Measurements from ENCODE around the gene PRAF2. TPM values are rescaled to one million over a fixed set of nuclear protein-coding genes. Genes with fewer than 3 reads are reported as not detected.

The PRAF2 gene
- total and polyA plus RNA-seq, 4 experiments from 2014 or later: 25.4 to 60.1 (median 29.1) TPM

GRCh38 chrX:49111791-49112190, 38.0 kb upstream of the PRAF2 start:
- CTCF ChIA-PET (ENCODE audit: partially characterized antibody): no interaction called here
- Histone ChIP-seq H3K27ac (ENCODE audit: low read depth, low read length) (no peak overlapping the region), H3K4me3 (ENCODE audit: low read length in 2 of 2) (no peak overlapping the region), H3K27me3 (ENCODE audit: insufficient read depth, low read length) (no peaks in the 10 kb centered on the region), H3K9me3 (ENCODE audit: control insufficient read depth in 1 of 2, low read length in 2 of 2) (no peaks in the 10 kb centered on the region), H3K36me3 (ENCODE audit: insufficient read depth, low read length) (peaks cover 27% of the 10 kb centered on the region), H3K4me1 (ENCODE audit: insufficient read depth, low read length) (peaks cover 12% of the 10 kb centered on the region)
- POLR2A ChIA-PET (ENCODE audit: partially characterized antibody): no interaction called here
- Mint-ChIP-seq H3K4me3 (no peak overlapping the region), H3K27me3 (no peaks in the 10 kb centered on the region), H3K36me3 (peaks cover 15 to 39% of the 10 kb centered on the region in 2 donors), H3K9me3 (no peaks in the 10 kb centered on the region), H3K27ac (no peak overlapping the region), H3K4me1 (peaks cover 4 to 12% (median 7%) of the 10 kb centered on the region in 4 donors)
- no peak for DNase-seq
- intact Hi-C loops (cut with micrococcal nuclease): no loop called here

GRCh38 chrX:49110417-49110816, 36.6 kb upstream of the PRAF2 start:
- peaks cover 6 to 28% of the 10 kb centered on the region in 2 donors for H3K36me3 Mint-ChIP-seq
- POLR2A ChIA-PET (ENCODE audit: partially characterized antibody): interaction anchor here (0.7 to 1.5 kb wide), 5 partner anchors 9 to 61 kb away, joined by 3 to 4 read pairs (median 3); partner anchors contain the start of genes GPKOW and PLP2

GRCh38 chrX:49108641-49109040, 34.8 kb upstream of the PRAF2 start:
- no peak for DNase-seq
- Mint-ChIP-seq H3K27me3 (no peaks in the 10 kb centered on the region), H3K9me3 (no peaks in the 10 kb centered on the region), H3K36me3 (peaks cover 5 to 24% of the 10 kb centered on the region in 2 donors), H3K4me3 (no peak overlapping the region), H3K27ac (no peak overlapping the region), H3K4me1 (peaks cover 0 to 4% (median under 1%) of the 10 kb centered on the region in 4 donors)
- H3K36me3 ChIP-seq (ENCODE audit: insufficient read depth, low read length): peaks cover 15% of the 10 kb centered on the region
- H3K27me3 ChIP-seq (ENCODE audit: insufficient read depth, low read length): no peaks in the 10 kb centered on the region
- H3K4me3 ChIP-seq (ENCODE audit: low read length in 2 of 2): no peak overlapping the region
- no peak overlapping the region for H3K27ac ChIP-seq (ENCODE audit: low read depth, low read length)
- ChIA-PET CTCF (ENCODE audit: partially characterized antibody) (no interaction called here), POLR2A (ENCODE audit: partially characterized antibody) (no interaction called here)
- H3K9me3 ChIP-seq (ENCODE audit: control insufficient read depth in 1 of 2, low read length in 2 of 2): no peaks in the 10 kb centered on the region
- intact Hi-C loops (cut with micrococcal nuclease): no loop called here
- no peaks in the 10 kb centered on the region for H3K4me1 ChIP-seq (ENCODE audit: insufficient read depth, low read length)

More at GRCh38 chrX:49110417-49110816, 36.6 kb upstream of the PRAF2 start:
- no peak for DNase-seq
- peak overlapping the region in 2 of 7 donors; percentile 15 to 58 for H3K27ac Mint-ChIP-seq
- Histone ChIP-seq H3K4me1 (ENCODE audit: insufficient read depth, low read length) (no peaks in the 10 kb centered on the region), H3K36me3 (ENCODE audit: insufficient read depth, low read length) (peaks cover 19% of the 10 kb centered on the region), H3K4me3 (ENCODE audit: low read length in 2 of 2) (no peak overlapping the region), H3K27ac (ENCODE audit: low read depth, low read length) (no peak overlapping the region), H3K27me3 (ENCODE audit: insufficient read depth, low read length) (no peaks in the 10 kb centered on the region), H3K9me3 (ENCODE audit: control insufficient read depth in 1 of 2, low read length in 2 of 2) (no peaks in the 10 kb centered on the region)
- H3K4me1 Mint-ChIP-seq: peaks cover 0 to 4% (median 2%) of the 10 kb centered on the region in 4 donors
- H3K4me3 Mint-ChIP-seq: no peak overlapping the region
- intact Hi-C loops (cut with micrococcal nuclease): no loop called here
- CTCF ChIA-PET (ENCODE audit: partially characterized antibody): no interaction called here
- H3K27me3 Mint-ChIP-seq: no peaks in the 10 kb centered on the region
- no peaks in the 10 kb centered on the region for H3K9me3 Mint-ChIP-seq

- H3K27ac Mint-ChIP-seq: no peak overlapping the region
These were observed 33.1 kb upstream of the PRAF2 start for GRCh38 chrX:49106930-49107329.

GRCh38 chrX:49106296-49106695, 32.5 kb upstream of the PRAF2 start:
- intact Hi-C loops (cut with micrococcal nuclease): no loop called here
- no peaks in the 10 kb centered on the region for H3K27me3 Mint-ChIP-seq
- H3K36me3 Mint-ChIP-seq: peaks cover 0 to 12% of the 10 kb centered on the region in 2 donors
- H3K4me3 Mint-ChIP-seq: no peak overlapping the region
- H3K27ac ChIP-seq (ENCODE audit: low read depth, low read length): no peak overlapping the region
- H3K4me1 Mint-ChIP-seq: peaks cover 0 to 4% (median under 1%) of the 10 kb centered on the region in 4 donors
- no peaks in the 10 kb centered on the region for H3K9me3 Mint-ChIP-seq
- H3K36me3 ChIP-seq (ENCODE audit: insufficient read depth, low read length): no peaks in the 10 kb centered on the region
- no peak overlapping the region for H3K4me3 ChIP-seq (ENCODE audit: low read length in 2 of 2)
- CTCF ChIA-PET (ENCODE audit: partially characterized antibody): no interaction called here
- peak overlapping the region in 1 of 7 donors; percentile 78 for H3K27ac Mint-ChIP-seq
- no peak for DNase-seq
- POLR2A ChIA-PET (ENCODE audit: partially characterized antibody): no interaction called here
- no peaks in the 10 kb centered on the region for H3K27me3 ChIP-seq (ENCODE audit: insufficient read depth, low read length)
- H3K4me1 ChIP-seq (ENCODE audit: insufficient read depth, low read length): peaks cover 6% of the 10 kb centered on the region
- no peaks in the 10 kb centered on the region for H3K9me3 ChIP-seq (ENCODE audit: control insufficient read depth in 1 of 2, low read length in 2 of 2)

More at GRCh38 chrX:49106930-49107329, 33.1 kb upstream of the PRAF2 start:
- peaks cover 0 to 4% (median under 1%) of the 10 kb centered on the region in 4 donors for H3K4me1 Mint-ChIP-seq
- H3K9me3 Mint-ChIP-seq: no peaks in the 10 kb centered on the region
- no peaks in the 10 kb centered on the region for H3K27me3 ChIP-seq (ENCODE audit: insufficient read depth, low read length)
- H3K27me3 Mint-ChIP-seq: no peaks in the 10 kb centered on the region
- CTCF ChIA-PET (ENCODE audit: partially characterized antibody): no interaction called here
- peaks cover 0 to 12% of the 10 kb centered on the region in 2 donors for H3K36me3 Mint-ChIP-seq
- H3K4me3 Mint-ChIP-seq: no peak overlapping the region
- intact Hi-C loops (cut with micrococcal nuclease): no loop called here
- no peak overlapping the region for H3K4me3 ChIP-seq (ENCODE audit: low read length in 2 of 2)
- DNase-seq: peak in 2 of 5 donors; percentile 14 to 15
- H3K4me1 ChIP-seq (ENCODE audit: insufficient read depth, low read length): no peaks in the 10 kb centered on the region
- POLR2A ChIA-PET (ENCODE audit: partially characterized antibody): no interaction called here
- no peaks in the 10 kb centered on the region for H3K9me3 ChIP-seq (ENCODE audit: control insufficient read depth in 1 of 2, low read length in 2 of 2)
- H3K27ac ChIP-seq (ENCODE audit: low read depth, low read length): no peak overlapping the region
- H3K36me3 ChIP-seq (ENCODE audit: insufficient read depth, low read length): peaks cover 2% of the 10 kb centered on the region

GRCh38 chrX:49103637-49104036, 29.8 kb upstream of the PRAF2 start:
- no peaks in the 10 kb centered on the region for H3K9me3 ChIP-seq (ENCODE audit: control insufficient read depth in 1 of 2, low read length in 2 of 2)
- no peaks in the 10 kb centered on the region for H3K36me3 ChIP-seq (ENCODE audit: insufficient read depth, low read length)
- no peak overlapping the region for H3K27ac Mint-ChIP-seq
- peaks cover 0 to 13% (median 5%) of the 10 kb centered on the region in 4 donors for H3K4me1 Mint-ChIP-seq
- H3K27ac ChIP-seq (ENCODE audit: low read depth, low read length): no peak overlapping the region
- DNase-seq: no peak
- no peaks in the 10 kb centered on the region for H3K27me3 Mint-ChIP-seq
- ChIA-PET CTCF (ENCODE audit: partially characterized antibody) (no interaction called here), POLR2A (ENCODE audit: partially characterized antibody) (no interaction called here)
- no peak overlapping the region for H3K4me3 ChIP-seq (ENCODE audit: low read length in 2 of 2)
- H3K4me1 ChIP-seq (ENCODE audit: insufficient read depth, low read length): peaks cover 6% of the 10 kb centered on the region
- no peak overlapping the region for H3K4me3 Mint-ChIP-seq
- H3K9me3 Mint-ChIP-seq: no peaks in the 10 kb centered on the region
- H3K27me3 ChIP-seq (ENCODE audit: insufficient read depth, low read length): no peaks in the 10 kb centered on the region
- intact Hi-C loops (cut with micrococcal nuclease): no loop called here
- H3K36me3 Mint-ChIP-seq: peaks cover 0 to 6% of the 10 kb centered on the region in 2 donors

GRCh38 chrX:49102190-49102589, 28.4 kb upstream of the PRAF2 start:
- H3K4me1 Mint-ChIP-seq: peaks cover 0 to 13% (median 5%) of the 10 kb centered on the region in 4 donors
- Histone ChIP-seq H3K27ac (ENCODE audit: low read depth, low read length) (no peak overlapping the region), H3K36me3 (ENCODE audit: insufficient read depth, low read length) (no peaks in the 10 kb centered on the region), H3K27me3 (ENCODE audit: insufficient read depth, low read length) (no peaks in the 10 kb centered on the region), H3K4me1 (ENCODE audit: insufficient read depth, low read length) (peaks cover 6% of the 10 kb centered on the region), H3K9me3 (ENCODE audit: control insufficient read depth in 1 of 2, low read length in 2 of 2) (no peaks in the 10 kb centered on the region), H3K4me3 (ENCODE audit: low read length in 2 of 2) (no peak overlapping the region)
- H3K36me3 Mint-ChIP-seq: peaks cover 0 to 6% of the 10 kb centered on the region in 2 donors
- no peaks in the 10 kb centered on the region for H3K27me3 Mint-ChIP-seq
- POLR2A ChIA-PET (ENCODE audit: partially characterized antibody): no interaction called here
- CTCF ChIA-PET (ENCODE audit: partially characterized antibody): no interaction called here
- H3K9me3 Mint-ChIP-seq: no peaks in the 10 kb centered on the region
- intact Hi-C loops (cut with micrococcal nuclease): no loop called here
- H3K27ac Mint-ChIP-seq: peak overlapping the region in 3 of 7 donors; percentile 42 to 96 (median 50)
- no peak for DNase-seq
- peak overlapping the region; percentile 19 to 92 (median 89) for H3K4me3 Mint-ChIP-seq

Measured in CD4-positive, alpha-beta memory T cell (primary cell).